Stomach (tissue), 4 donors: ENCODE measurements around the gene RTKN2.

Experiments
- EP300 ChIP-seq: sonication (generic); formaldehyde crosslinking; IDR thresholded peaks from one replicate; pipeline ENCODE4 v1.6.1; 2017; ENCODE audit warnings: antibody characterized with exemption
- POLR2A ChIP-seq, 4 donors: fragments of 450-650 bp; IDR thresholded peaks; one replicate each; pipeline ENCODE4 v1.6.1; 2016; ENCODE audit warnings: antibody characterized with exemption in 4 of 4, control low read depth in 2 of 4, mild to moderate bottlenecking in 1 of 4, moderate library complexity in 1 of 4
- POLR2AphosphoS5 ChIP-seq, 3 donors: sonication (generic); formaldehyde crosslinking; IDR thresholded peaks; one replicate each; pipeline ENCODE4 v1.6.1; 2016; ENCODE audit warnings: antibody characterized with exemption in 3 of 3
- TF ChIP-seq, protein P1 (sequence below), 7 experiments: fragments of 450-650 bp in 4 of 7; fragments of 200-600 bp in 3 of 7; sonication (generic) in 3 of 7; IDR thresholded peaks; one replicate each; pipeline ENCODE4 v1.5.1; 2016 to 2019; ENCODE audit warnings: antibody characterized with exemption in 7 of 7, control low read depth in 2 of 7, mild to moderate bottlenecking in 1 of 7

DNA sequence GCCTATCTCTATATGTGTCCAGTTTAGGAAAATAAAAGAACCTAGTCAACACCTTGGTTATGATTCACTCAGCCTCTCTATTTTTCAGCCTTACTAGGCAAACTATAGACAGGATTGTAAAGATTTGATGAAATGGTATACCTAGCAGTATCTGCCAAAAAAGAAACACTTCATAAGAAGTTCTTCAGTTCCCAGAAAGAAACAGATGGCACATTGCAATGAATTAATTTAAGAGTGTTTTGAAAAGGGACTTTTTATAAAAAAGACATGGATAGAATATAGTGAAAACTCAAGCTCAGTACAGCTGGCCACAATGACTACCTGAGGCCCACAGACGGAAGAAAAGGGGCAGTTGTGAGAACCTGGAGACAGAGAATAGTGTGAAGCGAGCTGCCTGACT lies 40.6 kb upstream of the RTKN2 start:
- TF ChIP-seq, protein P1, sequence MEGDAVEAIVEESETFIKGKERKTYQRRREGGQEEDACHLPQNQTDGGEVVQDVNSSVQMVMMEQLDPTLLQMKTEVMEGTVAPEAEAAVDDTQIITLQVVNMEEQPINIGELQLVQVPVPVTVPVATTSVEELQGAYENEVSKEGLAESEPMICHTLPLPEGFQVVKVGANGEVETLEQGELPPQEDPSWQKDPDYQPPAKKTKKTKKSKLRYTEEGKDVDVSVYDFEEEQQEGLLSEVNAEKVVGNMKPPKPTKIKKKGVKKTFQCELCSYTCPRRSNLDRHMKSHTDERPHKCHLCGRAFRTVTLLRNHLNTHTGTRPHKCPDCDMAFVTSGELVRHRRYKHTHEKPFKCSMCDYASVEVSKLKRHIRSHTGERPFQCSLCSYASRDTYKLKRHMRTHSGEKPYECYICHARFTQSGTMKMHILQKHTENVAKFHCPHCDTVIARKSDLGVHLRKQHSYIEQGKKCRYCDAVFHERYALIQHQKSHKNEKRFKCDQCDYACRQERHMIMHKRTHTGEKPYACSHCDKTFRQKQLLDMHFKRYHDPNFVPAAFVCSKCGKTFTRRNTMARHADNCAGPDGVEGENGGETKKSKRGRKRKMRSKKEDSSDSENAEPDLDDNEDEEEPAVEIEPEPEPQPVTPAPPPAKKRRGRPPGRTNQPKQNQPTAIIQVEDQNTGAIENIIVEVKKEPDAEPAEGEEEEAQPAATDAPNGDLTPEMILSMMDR (IDR thresholded peaks at IDR 0.05): no peak
- no peak for TF ChIP-seq POLR2A (IDR thresholded peaks at IDR 0.05)
- no peak for TF ChIP-seq POLR2AphosphoS5 (IDR thresholded peaks at IDR 0.05)
- no peak for TF ChIP-seq EP300
